EL (cell line): ENCODE measurements around the gene LIPC.

Experiments used
- DNase-seq: peaks from one replicate; pipeline ENCODE4 v3.0.0-alpha.2; 2016

The LIPC gene

DNA sequence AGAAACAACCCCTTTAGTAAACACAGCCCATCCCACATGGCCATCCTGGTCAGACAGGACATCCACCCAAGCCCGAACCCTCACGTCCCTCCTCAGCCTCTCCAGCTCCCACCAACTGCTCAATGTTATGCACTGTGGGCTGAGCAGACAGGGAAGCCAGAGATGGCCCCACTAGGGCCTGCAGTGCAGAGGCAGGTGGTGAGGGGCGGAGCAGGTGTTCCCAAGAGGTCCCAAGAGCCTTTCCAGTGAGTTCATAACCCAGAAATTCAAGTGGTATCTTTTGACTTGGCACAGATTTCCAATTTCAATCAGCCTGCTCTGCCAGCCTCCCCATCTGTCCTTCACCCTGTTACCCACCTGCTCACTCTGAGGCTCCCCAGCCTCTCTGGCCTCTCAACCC is 130.3 kb downstream of the LIPC start:
- DNase-seq: no peak

DNA sequence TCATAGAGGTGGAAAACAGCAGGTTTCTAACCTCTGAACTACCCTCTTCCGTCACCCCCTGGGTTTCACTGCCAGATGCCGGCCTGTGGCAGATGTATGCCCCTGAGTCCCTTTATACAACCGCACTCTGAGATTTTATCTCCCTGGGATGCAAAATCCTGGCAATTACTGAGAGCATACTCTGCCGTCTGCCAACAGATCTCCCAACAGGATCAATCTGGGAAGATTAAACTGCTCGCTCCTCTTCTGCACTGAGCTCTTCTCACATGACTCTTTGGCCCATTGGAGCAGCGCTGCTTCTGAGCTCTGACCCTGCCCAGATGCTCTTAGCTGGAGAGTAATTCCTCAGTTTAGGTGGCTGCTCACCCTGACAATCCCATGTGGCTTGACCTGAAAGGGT is 133.2 kb downstream of the LIPC start:
- no peak for DNase-seq

DNA sequence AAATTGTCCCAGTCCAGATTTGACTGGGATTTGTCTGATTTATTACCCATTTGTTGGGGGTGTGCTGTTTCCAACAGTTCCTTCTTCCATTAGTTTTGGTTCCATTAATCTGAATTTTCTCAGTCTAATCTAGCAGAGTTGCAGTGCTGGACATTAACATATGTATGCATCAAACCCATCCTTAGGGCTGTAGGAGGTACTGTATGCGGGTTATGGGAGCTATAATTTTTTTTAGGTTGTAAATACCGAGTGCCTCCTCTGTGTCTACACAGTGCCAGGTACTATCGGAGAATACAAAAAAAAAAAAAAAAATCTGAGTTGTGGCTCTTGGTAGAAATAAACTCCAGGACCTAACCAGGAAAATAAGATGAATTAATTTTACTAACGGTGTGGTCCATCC is 133.8 kb downstream of the LIPC start:
- no peak for DNase-seq

DNA sequence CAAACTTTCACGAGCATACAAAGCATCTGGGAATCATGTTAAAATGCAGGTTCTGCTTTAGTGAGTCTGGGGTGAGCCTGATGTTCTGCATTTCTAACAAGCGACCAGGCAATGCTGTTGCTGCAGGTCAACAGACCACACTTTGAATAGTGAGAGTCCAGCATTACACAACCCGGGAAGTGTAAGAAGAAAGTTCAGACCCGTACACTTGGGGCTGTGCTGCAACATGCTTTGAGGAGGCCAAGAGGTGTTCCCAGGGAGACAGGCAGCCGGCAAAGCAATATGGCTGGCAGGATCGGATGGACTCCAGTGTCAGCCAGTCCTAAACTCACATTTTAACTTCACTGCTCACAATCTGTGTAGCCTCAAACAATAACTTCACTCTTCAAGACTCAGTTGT is 134.2 kb downstream of the LIPC start:
- no peak for DNase-seq

DNA sequence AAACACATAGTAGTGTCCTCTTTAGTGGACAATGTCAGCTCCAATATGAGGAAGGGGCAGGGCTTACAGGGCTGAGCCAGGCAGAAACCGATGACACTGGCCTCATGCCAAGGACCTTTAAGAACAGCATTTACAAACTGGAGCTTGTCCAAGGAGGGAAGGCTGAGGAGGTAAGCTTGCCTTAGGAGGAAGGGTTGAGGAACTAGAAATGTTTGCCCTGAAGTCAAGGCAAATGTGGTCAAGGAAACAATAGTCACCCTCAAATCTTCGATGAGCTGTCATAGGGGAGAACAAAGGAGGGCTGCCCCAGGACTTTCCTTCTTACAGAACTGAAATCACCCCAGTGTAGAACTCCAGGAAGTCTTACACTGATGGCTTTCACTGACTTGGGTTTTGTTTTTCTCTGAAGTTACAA is 136.4 kb downstream of the LIPC start:
- DNase-seq: no peak

DNA sequence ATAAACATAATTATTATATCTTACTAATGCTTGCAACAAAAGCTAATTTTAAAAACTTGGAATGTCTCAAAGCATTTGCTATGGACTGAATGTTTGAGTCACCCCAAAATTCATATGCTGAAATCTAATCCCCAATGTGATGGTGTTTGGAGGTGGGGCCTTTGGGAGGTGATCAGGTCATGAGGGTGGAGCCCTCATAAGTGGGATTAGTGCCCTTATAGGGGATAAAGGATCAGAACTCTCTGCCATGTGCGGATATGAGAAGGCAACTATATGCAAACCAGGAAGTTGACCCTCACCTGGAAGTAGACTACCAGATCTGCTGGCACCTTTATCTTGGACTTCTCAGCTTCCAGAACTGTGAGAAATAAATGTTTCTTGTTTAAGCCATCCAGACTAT is 137.7 kb downstream of the LIPC start:
- DNase-seq: no peak

DNA sequence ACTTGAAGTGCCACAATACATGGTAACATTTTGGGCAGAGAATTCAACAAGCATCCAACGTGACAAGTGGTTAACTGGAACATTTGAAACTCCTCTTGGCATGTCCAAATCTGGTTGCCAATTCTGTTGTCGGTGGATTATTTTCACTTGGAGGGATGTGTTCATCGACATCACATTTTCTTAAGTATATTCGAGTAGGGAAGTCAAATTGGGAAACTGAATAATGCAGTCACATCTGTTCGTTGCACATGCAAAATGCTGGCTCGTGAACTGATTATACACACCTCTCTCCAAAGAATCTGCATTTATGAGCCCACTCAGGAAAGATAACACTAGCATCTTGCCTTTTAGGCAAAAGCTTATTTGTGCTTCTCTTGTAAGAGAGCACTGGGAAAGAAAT is 139.7 kb downstream of the LIPC start:
- DNase-seq: no peak

DNA sequence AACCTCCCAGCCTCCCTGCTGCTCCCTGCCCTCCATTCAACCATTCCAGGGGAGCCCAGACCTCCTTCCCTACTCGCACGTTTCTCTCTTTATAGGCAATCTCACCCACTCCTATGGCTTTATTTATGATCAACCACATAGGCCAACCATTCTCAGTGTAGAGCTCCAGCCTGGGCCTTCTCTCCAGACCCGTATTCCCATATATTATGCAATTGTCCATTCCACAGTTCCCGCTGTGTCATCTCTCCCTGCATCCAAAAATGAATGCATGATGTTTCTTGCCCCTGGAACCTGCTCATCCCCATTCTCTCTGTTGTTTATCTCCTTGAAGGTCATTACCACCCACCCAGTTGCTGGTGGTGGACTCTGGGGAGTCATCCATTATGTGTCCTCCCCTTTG is 140.7 kb downstream of the LIPC start:
- no peak for DNase-seq

DNA sequence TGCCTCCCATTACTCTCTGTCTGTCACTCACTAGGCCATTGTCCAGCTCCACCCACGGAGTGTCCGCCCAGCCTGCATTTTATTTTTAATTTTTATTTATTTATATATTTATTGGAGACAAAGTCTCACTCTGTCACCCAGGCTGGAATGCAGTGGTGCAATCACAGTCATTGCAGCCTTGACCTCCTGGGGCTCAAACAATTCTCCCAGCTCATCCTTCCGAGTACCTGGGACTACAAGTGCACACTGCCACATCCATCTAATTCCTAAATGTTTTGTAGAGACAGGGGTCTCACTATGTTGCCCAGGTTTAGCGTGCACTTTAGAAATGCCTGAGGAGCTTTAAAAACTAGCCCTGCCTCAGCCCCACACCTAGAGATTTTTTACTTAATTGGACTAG is 141.5 kb downstream of the LIPC start:
- DNase-seq: no peak

DNA sequence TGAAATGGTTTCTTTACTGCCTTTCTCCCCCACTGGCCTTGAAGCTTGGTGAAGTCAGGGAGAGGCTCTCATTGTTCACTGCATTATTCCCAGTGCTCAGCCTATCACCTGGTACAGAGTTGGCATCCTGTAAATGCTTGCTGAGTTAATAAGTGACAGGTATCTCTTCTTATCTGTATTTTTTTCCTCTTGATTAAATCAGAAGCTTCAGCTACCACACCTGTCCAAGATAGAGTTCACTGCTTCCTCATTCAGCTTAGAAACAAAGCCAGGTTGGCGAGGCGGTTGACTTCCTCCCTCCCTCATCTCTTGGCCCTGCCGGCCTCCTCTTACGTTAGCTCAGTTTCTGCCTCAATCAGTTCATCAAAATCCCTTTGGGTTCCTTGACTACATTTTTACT is 142.8 kb downstream of the LIPC start:
- no peak for DNase-seq

DNA sequence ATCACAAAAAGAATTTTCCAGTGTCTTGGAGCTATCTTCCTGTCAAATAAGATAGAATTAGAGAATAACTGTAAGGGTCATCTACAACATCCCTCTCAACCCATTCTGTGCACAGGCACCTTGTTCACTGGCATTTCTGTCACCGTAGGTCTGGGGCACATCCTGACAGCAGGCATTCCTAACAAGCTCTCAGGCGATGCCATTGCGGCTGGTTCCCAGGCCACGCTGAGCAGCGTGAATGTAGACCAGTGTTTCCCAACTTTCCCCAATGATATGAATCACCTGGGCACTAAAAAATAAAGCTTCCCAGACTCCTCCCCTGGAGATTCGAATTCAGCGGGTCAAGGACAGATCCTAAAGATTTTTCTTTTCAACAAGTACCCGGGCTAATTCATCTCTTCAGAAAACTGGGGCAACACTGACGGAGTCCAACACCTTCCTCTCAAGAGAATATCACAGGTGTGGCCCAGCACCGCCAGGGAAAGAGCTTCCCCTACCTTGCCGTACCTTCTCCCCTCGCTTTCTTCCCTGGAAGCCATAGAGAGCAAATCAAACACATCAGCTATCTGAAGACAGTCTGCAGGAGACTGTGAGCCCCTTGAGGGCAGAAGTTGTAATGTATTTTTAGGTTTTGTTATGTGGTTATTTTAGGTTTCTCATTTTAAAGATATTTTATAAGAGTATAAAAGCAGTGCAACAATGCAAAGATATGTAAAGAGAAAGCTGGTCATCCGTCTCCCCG is 143.4 kb downstream of the LIPC start:
- no peak for DNase-seq

DNA sequence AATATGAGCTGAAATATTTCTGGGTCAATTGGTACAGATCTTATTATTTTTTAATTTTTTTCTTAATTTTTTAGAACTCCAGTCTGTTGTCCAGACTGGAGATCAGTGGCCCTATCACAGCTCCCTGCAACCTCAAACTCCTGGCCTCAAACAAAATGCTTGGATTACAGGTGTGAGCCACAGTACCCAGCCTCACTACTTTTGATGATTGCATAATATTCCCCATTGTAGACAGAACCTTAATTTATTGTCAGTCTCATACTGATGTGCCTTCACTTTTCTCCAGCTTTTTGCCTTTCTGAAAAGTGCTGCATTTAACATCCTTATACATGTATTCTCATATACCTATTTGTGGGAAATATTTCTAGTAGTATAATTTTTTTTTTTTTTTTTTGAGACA is 144.9 kb downstream of the LIPC start:
- DNase-seq: no peak

DNA sequence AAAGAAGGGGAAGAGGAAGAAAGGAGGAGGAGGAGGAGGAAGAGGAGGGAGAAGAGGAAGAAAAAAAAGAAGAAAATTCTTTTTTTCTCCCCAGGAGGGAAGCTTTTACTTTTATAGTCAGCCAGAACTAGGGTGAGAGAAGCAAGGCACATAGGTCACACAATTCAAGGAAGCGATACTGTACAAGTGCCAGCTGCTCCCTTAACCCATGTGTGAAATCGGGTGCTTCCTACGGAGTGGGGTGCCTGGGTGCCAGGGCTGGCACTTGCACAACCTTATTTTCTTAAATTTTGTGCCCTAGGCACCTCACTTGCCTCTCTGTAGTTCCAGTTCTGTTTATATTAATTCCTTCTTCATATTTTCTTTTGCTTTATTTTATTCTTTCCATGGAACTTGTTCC is 150.4 kb downstream of the LIPC start:
- DNase-seq: no peak

DNA sequence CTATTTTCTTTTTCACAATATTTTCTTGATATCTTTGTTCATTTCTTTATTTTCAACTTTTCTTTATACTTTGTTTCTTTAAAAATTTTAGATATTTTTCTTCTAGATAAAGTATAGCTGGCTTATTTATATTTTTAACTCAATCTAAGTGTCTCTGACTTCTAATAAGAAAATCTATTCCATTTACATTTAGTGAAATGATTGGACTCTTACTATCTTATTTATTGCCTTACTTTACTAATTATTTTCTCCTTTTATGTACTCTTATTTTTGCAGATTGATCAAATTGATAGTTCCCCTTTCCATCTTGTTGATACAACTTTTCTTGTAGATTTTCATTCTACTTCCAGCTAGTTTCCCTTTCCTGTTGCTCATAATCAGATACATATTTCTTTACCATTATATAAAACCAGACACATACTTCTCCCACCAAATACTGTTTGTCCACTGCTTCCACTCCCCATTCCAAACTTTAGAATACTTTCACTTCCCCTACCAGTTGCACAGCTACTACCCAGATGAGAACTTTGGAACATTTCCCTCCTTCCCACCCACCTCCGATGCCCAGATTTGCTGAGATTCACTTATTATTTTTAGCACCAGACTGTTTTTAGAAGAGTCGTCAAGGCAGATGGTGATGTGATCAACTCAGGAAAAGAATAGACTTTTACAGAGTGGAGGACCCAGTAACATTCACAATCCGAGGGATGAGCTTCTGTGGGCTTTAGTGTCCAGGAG is 151.5 kb downstream of the LIPC start:
- no peak for DNase-seq

DNA sequence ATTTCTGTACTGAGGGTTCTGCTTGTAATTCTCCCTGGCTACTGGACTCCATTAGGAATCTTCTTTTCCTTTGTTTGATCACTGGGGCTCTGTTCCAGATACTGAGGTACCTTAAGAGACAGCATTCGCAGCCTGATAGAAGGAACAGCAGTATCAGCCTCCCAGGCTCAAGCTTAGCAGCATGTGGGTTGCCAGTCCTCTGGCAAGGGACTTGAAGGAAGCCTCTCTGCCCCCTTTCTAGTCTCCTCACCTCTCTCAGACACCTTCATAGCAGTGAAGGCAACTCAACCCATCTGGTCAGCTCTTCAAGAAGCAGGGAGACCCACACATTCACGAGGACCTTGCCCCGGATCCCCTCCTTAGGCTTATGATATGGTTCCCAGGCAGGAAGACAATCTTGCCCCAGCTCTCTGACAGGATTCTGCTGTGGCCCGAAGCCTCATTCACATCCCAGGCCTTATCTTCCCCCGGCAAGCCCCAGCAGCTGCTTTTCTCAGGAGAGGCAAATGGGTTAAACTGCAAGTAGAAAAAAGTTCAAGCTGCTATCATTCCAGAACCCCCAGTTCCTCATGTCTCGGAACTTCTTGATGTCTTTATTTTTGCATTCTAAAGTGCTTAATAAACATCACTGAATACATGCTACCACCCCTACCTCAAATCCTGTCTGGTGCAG is 153.1 kb downstream of the LIPC start:
- DNase-seq: no peak

DNA sequence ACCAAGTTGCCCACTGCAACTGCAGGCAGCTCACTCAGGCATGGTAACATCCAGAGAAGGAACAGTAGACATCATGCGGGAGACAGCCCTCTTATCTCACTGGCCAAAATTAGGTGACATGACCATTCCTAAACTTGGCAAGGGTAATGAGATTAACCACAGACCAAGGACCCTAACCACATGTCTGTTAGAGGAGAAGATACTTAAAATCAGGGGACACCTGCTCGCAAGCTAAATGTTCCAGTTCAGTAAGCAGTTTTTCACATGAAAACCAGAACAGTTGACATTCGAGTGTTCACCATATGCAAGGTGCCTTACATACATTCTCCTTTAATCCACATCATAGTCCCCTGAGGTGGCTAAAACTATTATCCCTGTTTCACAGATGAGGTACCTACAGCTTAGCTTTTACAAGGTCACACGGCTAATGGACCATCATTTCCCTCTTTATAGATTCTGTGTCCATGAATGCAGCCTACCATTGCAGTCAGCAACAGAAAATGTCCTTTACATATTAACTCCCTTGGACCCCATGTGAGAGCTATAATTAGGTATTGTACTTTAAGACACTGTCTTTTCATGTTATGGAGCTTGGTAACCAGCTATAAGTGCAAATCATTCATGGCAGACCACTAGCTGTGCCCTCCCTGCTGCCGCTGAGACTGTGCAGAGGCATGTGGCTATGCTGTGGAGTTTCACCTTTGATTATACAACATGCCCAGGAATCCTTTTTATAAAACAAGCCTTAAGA is 154.1 kb downstream of the LIPC start:
- no peak for DNase-seq

DNA sequence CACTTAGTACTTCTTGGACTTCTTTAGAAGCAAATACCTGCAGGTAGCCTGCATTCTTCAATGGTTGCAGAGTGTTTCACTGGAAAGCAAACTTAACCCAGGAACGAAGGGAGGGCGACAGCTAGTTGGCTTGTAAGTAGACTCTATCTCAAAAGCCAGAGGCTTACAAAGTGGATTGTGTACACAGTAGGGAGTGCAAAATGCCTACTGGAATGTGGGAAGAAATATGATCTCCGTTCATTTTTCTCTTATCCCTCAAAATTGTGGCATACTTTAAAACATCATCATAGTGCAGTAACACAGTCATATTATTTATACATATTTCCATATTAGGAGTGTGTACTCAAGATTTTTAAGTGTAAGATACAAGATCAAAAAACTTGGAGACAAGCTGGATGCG is 155.7 kb downstream of the LIPC start:
- no peak for DNase-seq

DNA sequence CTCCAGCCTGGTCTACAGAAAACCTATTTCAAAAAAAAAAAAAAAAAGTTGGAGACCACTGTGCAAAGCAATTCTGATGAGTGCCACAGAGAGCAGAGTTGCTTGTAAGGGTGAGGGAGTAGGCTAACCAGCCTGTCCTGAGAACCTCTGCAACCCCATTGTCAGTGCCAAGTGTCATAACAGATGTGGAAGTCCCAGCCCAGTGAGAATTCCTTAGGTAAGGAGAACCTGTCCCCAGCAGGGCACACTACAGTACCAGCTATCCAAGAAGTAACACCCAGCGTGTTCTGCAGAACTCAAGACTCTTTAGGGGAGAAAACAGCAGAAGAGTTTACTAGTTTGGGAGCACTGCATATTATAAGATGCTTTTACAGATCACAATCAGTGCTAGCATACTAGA is 156.3 kb downstream of the LIPC start:
- DNase-seq: no peak

DNA sequence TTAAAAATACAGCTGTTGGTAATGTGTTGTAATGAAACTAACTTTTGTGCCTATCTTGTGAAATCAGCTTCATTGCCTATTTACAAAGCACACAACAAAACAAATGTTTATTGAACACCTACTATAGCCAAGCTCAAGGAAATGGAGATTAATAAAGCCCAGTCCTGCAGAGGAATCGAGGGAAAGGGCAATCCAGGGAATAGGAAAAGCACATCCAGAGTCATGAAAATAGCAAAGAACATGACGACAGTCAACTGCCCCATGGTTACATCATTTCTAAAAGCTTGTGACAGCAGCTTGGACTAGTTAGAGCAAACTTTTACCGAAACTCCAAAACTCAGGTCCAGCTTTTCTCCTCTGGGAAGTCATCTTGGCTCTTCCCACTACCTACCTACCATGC is 157.3 kb downstream of the LIPC start:
- DNase-seq: no peak

DNA sequence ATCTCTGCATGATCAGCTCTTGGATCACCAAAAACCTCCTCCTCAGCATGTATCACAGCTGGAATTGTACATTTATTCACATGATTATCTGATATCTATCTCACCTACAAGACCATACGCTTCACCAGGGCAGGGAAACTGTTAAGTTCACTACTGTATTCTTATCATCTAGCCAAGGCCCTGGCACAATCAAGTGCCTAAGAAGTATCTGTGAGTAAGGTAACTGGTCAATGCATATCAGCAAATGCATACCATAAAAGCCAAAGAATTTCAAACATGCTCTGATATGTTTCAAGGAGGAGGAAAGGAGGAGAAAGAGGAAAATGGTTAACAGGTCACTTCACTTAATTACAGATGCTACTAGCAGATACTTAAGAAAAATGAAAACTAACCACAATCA is 158.4 kb downstream of the LIPC start:
- DNase-seq: no peak

DNA sequence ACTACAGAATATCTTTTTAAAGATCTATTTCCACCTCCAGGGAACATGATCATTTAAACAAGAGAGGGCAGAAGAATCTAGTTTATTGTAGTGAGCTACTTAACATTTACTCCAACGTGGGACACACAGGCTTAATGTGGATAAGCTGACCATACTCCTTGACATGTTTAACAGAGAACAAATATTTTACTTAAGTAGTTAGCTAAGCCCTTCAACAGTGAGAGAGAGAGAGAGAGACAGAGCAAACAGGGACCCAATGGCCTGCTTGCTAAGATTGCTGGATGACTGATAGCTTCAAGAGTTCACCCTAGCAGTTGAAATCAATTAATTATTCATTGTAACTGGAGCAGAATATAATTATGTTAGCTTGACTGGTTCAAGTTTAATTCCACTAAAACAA is 159.1 kb downstream of the LIPC start:
- no peak for DNase-seq

DNA sequence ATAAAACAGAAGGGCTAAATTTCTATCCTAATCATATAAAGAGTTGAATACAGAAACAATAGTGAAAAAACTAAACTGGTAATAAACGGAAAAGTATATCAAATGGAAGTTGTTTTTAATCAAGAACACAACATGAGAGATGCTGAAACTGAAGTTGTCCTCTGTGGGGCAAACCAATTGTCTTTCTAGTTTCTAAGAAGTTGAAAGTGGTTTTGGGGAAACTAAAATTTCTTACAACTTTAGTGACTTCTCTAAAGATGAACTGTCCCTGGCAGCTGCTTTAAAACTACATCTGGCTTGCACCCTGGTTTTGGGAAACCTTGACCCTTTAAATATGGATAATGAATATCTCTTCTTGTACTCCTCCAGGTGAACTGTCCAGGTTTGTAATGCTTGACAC is 162.1 kb downstream of the LIPC start:
- no peak for DNase-seq

DNA sequence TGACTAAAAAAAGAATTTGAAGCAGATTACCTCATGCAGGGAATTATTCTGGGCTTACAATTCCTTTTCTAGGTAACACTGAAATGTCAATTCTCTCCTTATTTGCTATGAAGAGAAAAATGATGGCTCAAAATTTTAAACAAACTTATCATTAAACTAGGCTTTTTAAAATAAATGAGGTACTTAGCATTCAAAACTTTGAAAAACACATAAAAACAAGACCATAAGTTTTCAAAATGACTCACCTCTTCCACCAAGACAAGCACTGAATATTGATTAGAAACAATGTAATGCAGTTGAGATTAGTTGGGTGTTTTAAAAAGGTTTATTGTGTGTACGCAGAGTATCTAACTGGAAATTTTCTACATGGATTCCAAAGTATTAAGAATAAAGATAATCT is 163.1 kb downstream of the LIPC start:
- DNase-seq: no peak
